Natural killer cell (primary cell): Measurements from ENCODE around the gene ANKH. TPM values are rescaled to one million over a fixed set of nuclear protein-coding genes. Genes with fewer than 3 reads are reported as not detected.

Source experiments
- ATAC-seq, 3 donors: fragments of 150-1000 bp in 2 of 3; fragments of 200-7000 bp in 1 of 3; cut with Tn5 transposase; 1 replicate in 1 of 3; 2 replicates in 2 of 3; pipeline ENCODE4 v1.10.0; 2021; ENCODE audit warnings: mild to moderate bottlenecking in 2 of 3, moderate library complexity in 2 of 3
- DNase-seq, 2 donors: peaks; one replicate each; pipeline versions ENCODE4 v3.0.0 to v3.0.0-alpha.2; 2013 to 2021; ENCODE audit warnings: mixed read lengths in 1 of 2
- H3K27ac ChIP-seq: one replicate; pipeline ENCODE4 v1.5.1; 2013; ENCODE audit warnings: mild to moderate bottlenecking, low read length
- H3K27me3 ChIP-seq: one replicate; pipeline ENCODE4 v1.6.1; 2013; ENCODE audit warnings: low read length; ENCODE audit not compliant: control insufficient read depth, insufficient read depth
- H3K36me3 ChIP-seq: one replicate; pipeline ENCODE4 v1.6.1; 2013; ENCODE audit warnings: low read length; ENCODE audit not compliant: control insufficient read depth, insufficient read depth
- H3K4me1 ChIP-seq: one replicate; pipeline ENCODE4 v1.6.1; 2013; ENCODE audit warnings: low read length; ENCODE audit not compliant: control insufficient read depth, insufficient read depth
- H3K4me3 ChIP-seq: one replicate; pipeline ENCODE4 v1.5.1; 2013; ENCODE audit warnings: low read length
- H3K9me3 ChIP-seq: one replicate; pipeline ENCODE4 v1.6.1; 2013; ENCODE audit warnings: low read length; ENCODE audit not compliant: control insufficient read depth, insufficient read depth
- H3K27ac Mint-ChIP-seq, 2 donors: one replicate each; pipeline ENCODE4 v1.8.0; 2022; ENCODE audit warnings: mild to moderate bottlenecking in 2 of 2, mixed read lengths in 2 of 2, moderate library complexity in 1 of 2
- H3K27me3 Mint-ChIP-seq, 2 donors: one replicate each; pipeline ENCODE4 v1.8.0; 2022; ENCODE audit warnings: low read depth in 2 of 2, mixed read lengths in 2 of 2
- H3K36me3 Mint-ChIP-seq: one replicate; pipeline ENCODE4 v1.8.0; 2022; ENCODE audit warnings: mixed read lengths
- H3K4me1 Mint-ChIP-seq, 2 donors: one replicate each; pipeline ENCODE4 v1.8.0; 2022; ENCODE audit warnings: mixed read lengths in 2 of 2
- H3K4me3 Mint-ChIP-seq: one replicate; pipeline ENCODE4 v1.8.0; 2022; ENCODE audit warnings: mild to moderate bottlenecking, moderate library complexity, mixed read lengths
- H3K9me3 Mint-ChIP-seq, 2 donors: one replicate each; pipeline ENCODE4 v1.8.0; 2022; ENCODE audit warnings: mixed read lengths in 2 of 2
- WGBS: methylation state at CpG from one replicate; pipeline ENCODE4 v1.1.7; 2013; ENCODE audit warnings: missing lambda C conversion rate; ENCODE audit not compliant: insufficient coverage; 5-methylcytosine and 5-hydroxymethylcytosine counted together
- intact Hi-C: fragments of 100-400 bp; cut with micrococcal nuclease; formaldehyde crosslinking; loops from one replicate; pipeline ENCODE4 v1.14.2; 2022
- total RNA-seq, 4 donors: library from RNA; stranded (reverse); fragments of 120-200 nt in 1 of 4; gene quantifications; one replicate each; pipeline versions ENCODE4 v1.2.3 to v1.2.4, GENCODE V29; 2013 to 2022
- TF ChIP-seq, protein P1 (sequence below): fragments of 200-600 bp; IDR thresholded peaks from one replicate; pipeline ENCODE4 v1.8.0; 2022; ENCODE audit warnings: antibody characterized with exemption

ANKH gene
- total RNA-seq, 3 donors from 2014 or later (not counting 1 experiment from before 2014, with no cell fraction given) = 52.9 to 78.0 (median 63.8) TPM

DNA sequence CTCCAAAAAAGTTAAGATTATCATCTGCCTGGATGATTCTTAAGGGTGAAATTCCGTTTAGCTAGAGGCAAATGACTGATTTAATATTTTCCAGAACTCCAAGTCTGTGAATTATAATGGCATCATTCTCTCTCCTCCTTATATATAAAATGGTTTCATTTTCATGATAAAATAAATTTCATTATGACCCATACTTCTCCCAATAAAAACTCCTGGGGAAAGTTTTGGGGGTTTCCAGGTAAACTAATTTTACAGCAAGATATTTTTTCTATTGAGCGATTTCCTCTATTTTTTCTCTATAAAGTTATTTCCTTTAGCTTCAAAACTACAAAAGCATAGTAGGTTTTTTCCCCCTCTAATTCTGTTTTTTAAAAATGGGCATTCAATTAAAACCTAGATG, 214.7 kb downstream of the ANKH start:
- Mint-ChIP-seq H3K36me3 (no peaks in the 10 kb centered on the region), H3K4me1 (peaks cover 0 to 6% of the 10 kb centered on the region in 2 donors), H3K27me3 (peaks cover 0 to 7% of the 10 kb centered on the region in 2 donors), H3K27ac (no peak overlapping the region), H3K9me3 (no peaks in the 10 kb centered on the region), H3K4me3 (no peak overlapping the region)
- H3K9me3 ChIP-seq = no peaks in the 10 kb centered on the region
- H3K36me3 ChIP-seq = no peaks in the 10 kb centered on the region
- no peak overlapping the region for H3K27ac ChIP-seq
- no peak overlapping the region for H3K4me3 ChIP-seq
- ATAC-seq = no peak
- intact Hi-C loops = no loop called here
- no peaks in the 10 kb centered on the region for H3K4me1 ChIP-seq
- TF ChIP-seq, protein P1, sequence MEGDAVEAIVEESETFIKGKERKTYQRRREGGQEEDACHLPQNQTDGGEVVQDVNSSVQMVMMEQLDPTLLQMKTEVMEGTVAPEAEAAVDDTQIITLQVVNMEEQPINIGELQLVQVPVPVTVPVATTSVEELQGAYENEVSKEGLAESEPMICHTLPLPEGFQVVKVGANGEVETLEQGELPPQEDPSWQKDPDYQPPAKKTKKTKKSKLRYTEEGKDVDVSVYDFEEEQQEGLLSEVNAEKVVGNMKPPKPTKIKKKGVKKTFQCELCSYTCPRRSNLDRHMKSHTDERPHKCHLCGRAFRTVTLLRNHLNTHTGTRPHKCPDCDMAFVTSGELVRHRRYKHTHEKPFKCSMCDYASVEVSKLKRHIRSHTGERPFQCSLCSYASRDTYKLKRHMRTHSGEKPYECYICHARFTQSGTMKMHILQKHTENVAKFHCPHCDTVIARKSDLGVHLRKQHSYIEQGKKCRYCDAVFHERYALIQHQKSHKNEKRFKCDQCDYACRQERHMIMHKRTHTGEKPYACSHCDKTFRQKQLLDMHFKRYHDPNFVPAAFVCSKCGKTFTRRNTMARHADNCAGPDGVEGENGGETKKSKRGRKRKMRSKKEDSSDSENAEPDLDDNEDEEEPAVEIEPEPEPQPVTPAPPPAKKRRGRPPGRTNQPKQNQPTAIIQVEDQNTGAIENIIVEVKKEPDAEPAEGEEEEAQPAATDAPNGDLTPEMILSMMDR = no peak
- DNase-seq = no peak
- no CpG with 5 or more reads among the region's 2 CpGs for WGBS
- H3K27me3 ChIP-seq = no peaks in the 10 kb centered on the region

DNA sequence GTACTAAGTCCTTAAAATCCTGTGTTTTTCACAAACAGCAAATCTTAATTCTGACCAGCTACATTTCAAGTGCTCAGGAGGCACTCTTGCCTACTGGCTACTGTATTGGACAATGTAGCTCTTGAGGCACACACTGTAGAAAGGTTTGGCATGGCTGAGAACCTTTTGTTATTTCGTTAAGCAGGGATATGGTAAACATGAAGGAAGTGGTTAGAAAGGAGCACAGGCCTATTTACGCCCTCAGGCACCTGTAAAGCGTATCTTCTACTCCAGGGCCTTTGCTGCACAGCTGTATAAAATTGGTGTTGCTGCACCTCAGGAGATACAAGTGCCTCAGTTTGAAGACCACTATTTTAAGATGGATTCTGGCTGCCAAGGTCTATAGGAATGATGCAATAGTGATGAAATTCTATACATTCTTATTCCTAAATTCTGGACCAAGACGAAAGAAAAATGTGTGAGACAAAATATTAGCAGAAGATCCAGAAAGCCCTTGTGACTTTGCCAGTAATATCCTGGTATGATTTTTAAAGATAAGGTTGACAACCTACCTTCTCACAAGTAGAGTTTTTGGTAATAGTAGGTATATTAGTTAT, 216.3 kb downstream of the ANKH start:
- Mint-ChIP-seq H3K27ac (no peak overlapping the region), H3K4me1 (no peaks in the 10 kb centered on the region), H3K36me3 (no peaks in the 10 kb centered on the region), H3K27me3 (peaks cover 7 to 13% of the 10 kb centered on the region in 2 donors), H3K4me3 (no peak overlapping the region), H3K9me3 (no peaks in the 10 kb centered on the region)
- ATAC-seq (no peak), DNase-seq (no peak)
- 42% methylated on average over 3 of the region's 4 CpGs for WGBS
- Histone ChIP-seq H3K27me3 (no peaks in the 10 kb centered on the region), H3K9me3 (no peaks in the 10 kb centered on the region), H3K4me3 (no peak overlapping the region), H3K27ac (no peak overlapping the region), H3K36me3 (no peaks in the 10 kb centered on the region), H3K4me1 (no peaks in the 10 kb centered on the region)
- TF ChIP-seq, protein P1 = no peak
- intact Hi-C loops = no loop called here

Other genes with a start within 250 kb of the ANKH start
- 100 to 1,000 TPM in 2 of 3 donors, 10 to 100 TPM in 1; 96.5 to 166 (median 102) TPM for gene OTULIN, start 207.1 kb downstream of the ANKH start, total RNA-seq